ENCODE results near the gene PHKG2. TPM values are rescaled to one million over a fixed set of nuclear protein-coding genes. Genes with fewer than 3 reads are reported as not detected.

The PHKG2 gene
- total RNA-seq, 3 donors from 2014 or later: 32.1 to 37.6 (median 33.0) TPM

DNA sequence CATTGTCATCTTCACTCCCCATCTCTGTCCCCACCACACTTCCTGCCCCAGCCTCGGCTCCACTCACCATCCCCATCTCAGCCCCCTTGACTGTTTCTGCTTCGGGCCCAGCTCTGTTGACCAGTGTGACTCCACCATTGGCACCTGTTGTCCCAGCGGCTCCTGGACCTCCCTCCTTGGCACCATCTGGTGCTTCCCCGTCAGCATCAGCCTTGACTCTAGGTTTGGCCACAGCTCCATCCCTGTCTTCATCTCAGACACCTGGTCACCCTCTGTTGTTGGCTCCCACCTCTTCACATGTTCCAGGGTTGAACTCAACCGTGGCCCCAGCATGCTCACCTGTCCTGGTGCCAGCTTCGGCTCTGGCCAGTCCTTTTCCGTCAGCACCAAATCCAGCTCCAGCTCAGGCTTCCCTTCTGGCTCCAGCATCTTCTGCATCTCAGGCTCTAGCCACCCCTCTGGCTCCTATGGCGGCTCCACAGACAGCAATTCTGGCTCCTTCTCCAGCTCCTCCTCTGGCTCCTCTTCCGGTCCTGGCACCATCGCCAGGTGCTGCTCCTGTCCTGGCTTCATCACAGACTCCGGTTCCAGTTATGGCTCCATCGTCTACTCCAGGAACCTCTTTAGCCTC lies 24.4 kb upstream of the PHKG2 start:
- peaks cover 28% of the 10 kb centered on the region for H3K36me3 ChIP-seq (ENCODE audit: low read depth)
- H3K9me3 ChIP-seq: no peaks in the 10 kb centered on the region
- TF ChIP-seq, protein P1, sequence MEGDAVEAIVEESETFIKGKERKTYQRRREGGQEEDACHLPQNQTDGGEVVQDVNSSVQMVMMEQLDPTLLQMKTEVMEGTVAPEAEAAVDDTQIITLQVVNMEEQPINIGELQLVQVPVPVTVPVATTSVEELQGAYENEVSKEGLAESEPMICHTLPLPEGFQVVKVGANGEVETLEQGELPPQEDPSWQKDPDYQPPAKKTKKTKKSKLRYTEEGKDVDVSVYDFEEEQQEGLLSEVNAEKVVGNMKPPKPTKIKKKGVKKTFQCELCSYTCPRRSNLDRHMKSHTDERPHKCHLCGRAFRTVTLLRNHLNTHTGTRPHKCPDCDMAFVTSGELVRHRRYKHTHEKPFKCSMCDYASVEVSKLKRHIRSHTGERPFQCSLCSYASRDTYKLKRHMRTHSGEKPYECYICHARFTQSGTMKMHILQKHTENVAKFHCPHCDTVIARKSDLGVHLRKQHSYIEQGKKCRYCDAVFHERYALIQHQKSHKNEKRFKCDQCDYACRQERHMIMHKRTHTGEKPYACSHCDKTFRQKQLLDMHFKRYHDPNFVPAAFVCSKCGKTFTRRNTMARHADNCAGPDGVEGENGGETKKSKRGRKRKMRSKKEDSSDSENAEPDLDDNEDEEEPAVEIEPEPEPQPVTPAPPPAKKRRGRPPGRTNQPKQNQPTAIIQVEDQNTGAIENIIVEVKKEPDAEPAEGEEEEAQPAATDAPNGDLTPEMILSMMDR (IDR thresholded peaks at IDR 0.05): no peak
- H3K4me3 ChIP-seq: no peak overlapping the region
- peaks cover 24% of the 10 kb centered on the region for H3K4me1 ChIP-seq (ENCODE audit: low read depth)
- DNase-seq (no peak), ATAC-seq (no peak)
- intact Hi-C loops (cut with DNase I, micrococcal nuclease): no loop called here

DNA sequence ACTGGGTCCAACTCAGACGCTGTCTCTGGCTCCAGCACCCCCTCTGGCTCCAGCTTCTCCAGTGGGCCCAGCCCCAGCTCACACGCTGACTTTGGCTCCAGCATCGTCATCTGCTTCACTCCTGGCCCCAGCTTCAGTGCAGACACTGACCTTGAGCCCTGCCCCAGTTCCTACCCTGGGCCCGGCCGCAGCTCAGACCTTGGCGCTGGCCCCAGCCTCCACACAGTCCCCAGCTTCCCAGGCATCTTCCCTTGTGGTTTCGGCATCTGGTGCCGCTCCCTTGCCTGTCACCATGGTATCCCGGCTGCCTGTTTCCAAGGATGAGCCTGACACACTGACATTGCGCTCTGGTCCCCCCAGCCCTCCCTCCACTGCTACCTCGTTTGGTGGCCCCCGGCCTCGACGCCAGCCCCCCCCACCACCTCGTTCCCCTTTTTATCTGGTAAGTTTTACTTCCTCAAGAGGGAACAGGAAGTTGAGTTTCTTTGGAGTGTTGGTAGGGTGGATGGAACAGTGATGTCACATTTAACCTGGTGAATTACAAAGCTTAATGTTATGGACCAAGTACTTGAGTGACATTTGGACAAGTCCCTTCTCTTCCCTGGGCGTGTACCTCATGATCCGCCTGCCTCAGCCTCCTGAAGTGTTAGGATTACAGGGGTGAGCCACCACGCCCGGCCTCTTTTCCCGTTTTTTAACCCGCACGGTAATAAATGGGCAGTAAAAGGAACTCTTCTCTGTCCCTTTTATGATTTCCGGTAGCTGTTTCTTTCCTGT lies 23.4 kb upstream of the PHKG2 start:
- peak; percentile 82 for ATAC-seq
- peak; percentile 64 to 71 (median 70) for DNase-seq
- intact Hi-C loops (cut with DNase I, micrococcal nuclease): no loop called here
- H3K9me3 ChIP-seq: no peaks in the 10 kb centered on the region
- H3K4me3 ChIP-seq: no peak overlapping the region
- TF ChIP-seq, protein P1 (IDR thresholded peaks at IDR 0.05): no peak
- peaks cover 32% of the 10 kb centered on the region for H3K36me3 ChIP-seq (ENCODE audit: low read depth)
- peaks cover 28% of the 10 kb centered on the region for H3K4me1 ChIP-seq (ENCODE audit: low read depth)

GRCh38 chr16:30725418-30725792 lies 22.8 kb upstream of the PHKG2 start:
- intact Hi-C loops (cut with DNase I, micrococcal nuclease): no loop called here
- DNase-seq (peak in 1 of 3 donors; percentile 38), ATAC-seq (no peak)
- Histone ChIP-seq H3K9me3 (no peaks in the 10 kb centered on the region), H3K36me3 (ENCODE audit: low read depth) (peaks cover 34% of the 10 kb centered on the region), H3K4me3 (no peak overlapping the region), H3K4me1 (ENCODE audit: low read depth) (peaks cover 28% of the 10 kb centered on the region)
- TF ChIP-seq, protein P1 (IDR thresholded peaks at IDR 0.05): no peak

GRCh38 chr16:30728321-30728720 lies 19.9 kb upstream of the PHKG2 start:
- DNase-seq (no peak), ATAC-seq (no peak)
- intact Hi-C loops (cut with DNase I, micrococcal nuclease): no loop called here
- TF ChIP-seq, protein P1 (IDR thresholded peaks at IDR 0.05): no peak
- no peaks in the 10 kb centered on the region for H3K9me3 ChIP-seq
- H3K4me1 ChIP-seq (ENCODE audit: low read depth): peaks cover 28% of the 10 kb centered on the region
- H3K4me3 ChIP-seq: no peak overlapping the region
- H3K36me3 ChIP-seq (ENCODE audit: low read depth): peaks cover 17% of the 10 kb centered on the region

- Histone ChIP-seq H3K9me3 (no peaks in the 10 kb centered on the region), H3K4me3 (no peak overlapping the region), H3K4me1 (ENCODE audit: low read depth) (peaks cover 26% of the 10 kb centered on the region), H3K36me3 (ENCODE audit: low read depth) (peaks cover 23% of the 10 kb centered on the region)
- TF ChIP-seq, protein P1 (IDR thresholded peaks at IDR 0.05): no peak
- peak; percentile 75 for ATAC-seq
- peak; percentile 80 to 84 (median 81) for DNase-seq
- intact Hi-C loops (cut with DNase I, micrococcal nuclease): no loop called here
These were observed 19.1 kb upstream of the PHKG2 start for GRCh38 chr16:30728899-30729672.
